CD1c-positive myeloid dendritic cell (primary cell): ENCODE data around the gene CHST8.
A peak's percentile ranks its signal among the peaks of the same experiment; 100 is the strongest.

Experiments
- DNase-seq: peaks from one replicate; pipeline ENCODE4 v3.0.0-alpha.2; 2016; ENCODE audit errors: extremely low spot score

The CHST8 gene

GRCh38 chr19:33766623-33767022 lies 144.9 kb downstream of the CHST8 start:
- DNase-seq: no peak

DNA sequence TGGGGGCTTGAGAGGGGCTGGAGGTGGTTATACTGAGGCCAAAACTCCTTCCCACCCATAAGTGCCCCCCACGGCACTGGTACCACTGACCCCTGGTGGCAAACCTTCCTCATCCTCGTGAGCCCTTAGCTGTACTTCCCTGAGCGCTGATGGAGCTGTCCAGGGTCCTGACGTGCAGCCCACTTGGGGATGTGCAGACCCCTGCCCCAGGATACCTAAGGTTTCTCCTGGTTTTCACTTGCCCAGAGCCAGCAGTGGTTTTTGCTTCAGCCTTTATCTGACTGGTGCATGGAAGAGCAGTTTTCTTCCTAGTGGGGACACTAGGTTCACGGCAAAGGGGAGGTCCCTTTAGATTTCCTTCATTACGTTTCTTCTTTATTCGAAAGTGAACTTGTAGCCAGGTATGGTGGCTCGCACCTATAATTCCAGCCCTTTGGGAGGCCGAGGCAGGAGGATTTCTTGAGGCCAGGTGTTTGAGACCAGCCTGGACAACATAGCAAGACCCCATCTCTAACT lies 146.2 kb downstream of the CHST8 start:
- DNase-seq: no peak

- no peak for DNase-seq
Observed at GRCh38 chr19:33769208-33769607, 147.5 kb downstream of the CHST8 start.

DNA sequence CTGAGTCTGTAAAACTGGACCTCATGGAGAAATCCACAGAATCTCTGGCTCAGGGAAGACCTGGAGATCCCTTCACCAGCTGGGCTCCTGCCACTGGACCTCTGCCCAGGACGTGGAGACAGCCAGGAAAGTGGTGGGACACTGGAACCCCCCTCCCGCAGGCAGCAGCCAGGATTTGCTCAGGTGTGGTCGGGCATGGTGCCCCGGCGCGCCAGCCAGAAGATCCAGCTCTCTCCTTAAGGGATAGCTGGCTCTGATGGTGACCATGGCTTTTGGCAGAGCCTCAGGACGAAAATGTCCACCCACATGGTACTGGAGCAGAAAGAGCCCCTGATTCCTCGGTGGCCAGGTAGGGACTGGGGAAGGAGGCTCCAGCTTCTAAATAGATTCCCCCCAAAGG lies 148.4 kb downstream of the CHST8 start:
- DNase-seq: no peak

DNA sequence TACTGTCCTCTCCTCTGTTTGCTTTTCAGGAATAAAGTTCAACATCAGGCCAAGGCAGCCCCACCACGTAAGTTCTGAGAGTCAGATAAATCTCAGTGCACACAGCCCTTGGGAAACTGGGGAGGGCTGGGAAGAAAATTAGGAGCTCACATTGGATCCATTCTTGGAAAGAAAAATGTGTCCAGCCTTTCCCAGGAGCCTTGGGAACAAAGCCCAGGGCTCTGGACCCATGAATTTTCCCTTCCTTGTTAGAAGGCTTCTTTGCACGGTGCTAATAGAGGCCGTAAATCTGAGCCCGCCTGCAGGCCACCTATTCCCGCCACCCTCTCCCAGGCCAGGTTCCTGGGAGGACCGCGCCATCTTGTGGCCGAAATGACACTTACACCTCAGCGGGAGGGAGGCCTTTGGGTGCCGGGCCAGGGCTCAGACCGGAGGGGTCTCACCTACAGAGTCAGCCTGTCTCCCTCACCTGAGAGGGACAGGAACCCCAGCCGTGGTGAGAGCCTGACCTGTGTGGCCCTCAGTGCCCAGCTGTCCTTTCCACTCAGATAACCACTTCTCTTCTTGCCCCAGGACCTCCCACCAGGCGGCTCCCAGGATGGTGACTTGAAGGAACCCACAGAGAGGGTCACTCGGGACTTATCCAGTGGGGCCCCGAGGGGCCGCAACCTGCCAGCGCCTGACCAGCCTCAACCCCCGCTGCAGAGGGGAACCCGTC lies 149.8 kb downstream of the CHST8 start:
- peak; percentile 74 for DNase-seq

DNA sequence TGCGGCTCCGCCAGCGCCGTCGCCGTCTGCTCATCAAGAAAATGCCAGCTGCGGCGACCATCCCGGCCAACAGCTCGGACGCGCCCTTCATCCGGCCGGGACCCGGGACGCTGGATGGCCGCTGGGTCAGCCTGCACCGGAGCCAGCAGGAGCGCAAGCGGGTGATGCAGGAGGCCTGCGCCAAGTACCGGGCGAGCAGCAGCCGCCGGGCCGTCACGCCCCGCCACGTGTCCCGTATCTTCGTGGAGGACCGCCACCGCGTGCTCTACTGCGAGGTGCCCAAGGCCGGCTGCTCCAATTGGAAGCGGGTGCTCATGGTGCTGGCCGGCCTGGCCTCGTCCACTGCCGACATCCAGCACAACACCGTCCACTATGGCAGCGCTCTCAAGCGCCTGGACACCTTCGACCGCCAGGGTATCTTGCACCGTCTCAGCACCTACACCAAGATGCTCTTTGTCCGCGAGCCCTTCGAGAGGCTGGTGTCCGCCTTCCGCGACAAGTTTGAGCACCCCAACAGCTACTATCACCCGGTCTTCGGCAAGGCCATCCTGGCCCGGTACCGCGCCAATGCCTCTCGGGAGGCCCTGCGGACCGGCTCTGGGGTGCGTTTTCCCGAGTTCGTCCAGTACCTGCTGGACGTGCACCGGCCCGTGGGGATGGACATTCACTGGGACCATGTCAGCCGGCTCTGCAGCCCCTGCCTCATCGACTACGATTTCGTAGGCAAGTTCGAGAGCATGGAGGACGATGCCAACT lies 150.5 kb downstream of the CHST8 start:
- DNase-seq: no peak

GRCh38 chr19:33772858-33773180 lies 151.1 kb downstream of the CHST8 start:
- no peak for DNase-seq

GRCh38 chr19:33773704-33774624 lies 152.2 kb downstream of the CHST8 start:
- no peak for DNase-seq

- DNase-seq: no peak
Observed at GRCh38 chr19:33774751-33775150, 153.0 kb downstream of the CHST8 start.

DNA sequence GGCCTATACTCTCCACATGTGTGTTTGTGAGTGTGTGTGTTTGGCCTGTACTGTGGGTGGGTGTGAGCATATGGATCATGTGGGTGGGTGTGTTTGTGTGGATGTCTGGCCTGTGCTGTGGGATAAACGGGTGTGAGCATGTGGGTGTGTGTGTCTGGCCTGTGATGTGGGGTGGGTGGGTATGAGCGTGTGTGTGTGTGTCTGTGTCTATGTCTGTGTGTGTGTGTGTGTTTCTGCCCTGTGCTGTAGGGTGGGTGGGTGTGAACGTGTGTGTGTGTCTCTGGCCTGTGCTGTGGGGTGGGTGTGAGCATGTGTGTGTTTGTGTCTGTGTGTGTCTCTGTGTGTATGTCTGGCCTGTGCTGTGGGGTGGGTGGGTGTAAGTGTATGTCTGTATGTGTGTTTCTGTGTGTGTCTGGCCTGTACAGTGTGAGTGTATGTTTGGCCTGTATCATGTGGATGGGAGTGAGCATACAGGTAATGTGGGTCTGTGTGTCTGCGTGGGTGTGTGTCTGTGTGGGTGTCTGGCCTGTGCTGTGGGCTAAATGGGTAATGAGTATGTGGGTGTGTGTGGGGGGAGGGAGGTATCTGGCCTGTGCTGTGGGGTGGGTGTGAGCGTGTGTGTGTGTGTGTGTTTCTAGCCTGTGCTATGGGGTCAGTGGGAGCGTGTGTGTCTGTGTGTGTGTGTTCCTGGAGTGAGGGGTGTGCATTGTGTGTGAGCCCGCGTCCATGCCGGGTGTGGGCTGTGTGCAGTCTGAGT lies 154.2 kb downstream of the CHST8 start:
- no peak for DNase-seq

- DNase-seq: no peak
Observed at GRCh38 chr19:33777351-33777750, 155.6 kb downstream of the CHST8 start.

DNA sequence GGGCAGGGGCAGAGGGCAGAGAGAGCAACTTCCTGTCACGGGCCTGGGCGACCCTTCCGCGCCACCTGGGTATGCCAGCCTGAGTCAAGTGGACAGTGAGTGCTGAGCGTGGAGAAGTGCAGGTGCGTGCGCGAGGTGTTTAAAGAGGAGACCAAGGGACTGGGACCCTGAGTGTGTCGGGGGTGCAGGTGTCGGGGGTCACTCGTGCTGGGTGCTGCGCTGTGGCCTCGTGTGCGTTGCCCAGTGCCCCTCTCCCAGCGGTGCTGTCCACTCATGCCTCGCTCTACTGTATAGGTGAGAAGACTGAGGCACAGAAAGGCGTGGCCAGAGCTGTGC lies 156.0 kb downstream of the CHST8 start:
- DNase-seq: no peak

DNA sequence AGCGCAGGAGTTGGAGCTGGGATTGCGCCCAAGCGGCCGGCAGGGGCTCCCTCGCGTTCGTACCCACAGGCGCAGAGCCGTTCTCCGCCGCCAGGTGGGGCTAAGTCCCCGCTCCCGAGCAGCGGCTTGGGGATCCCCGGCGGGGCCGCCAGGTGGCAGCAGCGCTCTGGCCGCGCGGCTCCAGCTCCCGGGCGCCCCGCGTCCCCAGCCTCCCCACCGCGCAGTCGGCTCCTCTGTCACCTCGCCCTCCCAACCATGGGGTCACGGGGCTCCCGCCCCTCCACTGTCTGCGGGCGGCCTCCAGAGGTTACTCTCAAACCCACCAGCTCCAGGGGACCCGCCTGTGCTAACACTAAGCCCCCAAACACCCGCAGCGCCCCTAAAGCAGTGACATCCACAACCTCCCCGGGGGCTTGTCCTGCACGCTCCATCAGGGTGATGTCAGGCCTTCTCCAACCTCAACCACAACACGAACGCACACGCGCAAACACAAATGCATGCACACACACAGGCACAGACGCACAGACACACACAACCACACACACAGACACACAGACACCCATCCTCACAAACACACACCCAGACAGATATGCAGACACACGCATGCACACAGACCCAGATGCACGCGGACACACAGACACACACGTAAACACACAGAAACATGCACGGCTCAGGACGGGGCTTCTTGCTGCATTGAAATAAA lies 156.5 kb downstream of the CHST8 start:
- peak; percentile 94 for DNase-seq

GRCh38 chr19:33779849-33780248 lies 158.1 kb downstream of the CHST8 start:
- DNase-seq: no peak

GRCh38 chr19:33780251-33780650 lies 158.5 kb downstream of the CHST8 start:
- no peak for DNase-seq

DNA sequence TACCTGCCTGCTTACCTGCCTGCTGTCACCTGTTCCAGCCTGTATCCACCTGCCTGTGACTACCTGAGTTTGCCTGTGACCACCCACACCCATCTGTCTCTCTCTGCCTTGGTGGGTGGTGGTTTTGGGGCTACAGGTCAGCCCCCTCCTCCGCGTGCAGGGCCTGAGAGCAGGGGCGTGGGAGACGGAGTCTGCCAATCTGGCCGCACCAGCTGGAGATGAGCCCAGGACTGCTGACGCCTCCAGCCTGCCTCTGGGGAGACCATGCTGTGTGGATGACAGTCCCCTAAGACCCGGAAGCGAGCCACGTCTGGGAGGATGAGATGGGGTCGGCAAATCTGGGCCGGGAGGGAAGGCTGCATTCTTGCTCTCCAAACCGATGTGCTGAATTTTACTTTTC lies 159.0 kb downstream of the CHST8 start:
- no peak for DNase-seq

DNA sequence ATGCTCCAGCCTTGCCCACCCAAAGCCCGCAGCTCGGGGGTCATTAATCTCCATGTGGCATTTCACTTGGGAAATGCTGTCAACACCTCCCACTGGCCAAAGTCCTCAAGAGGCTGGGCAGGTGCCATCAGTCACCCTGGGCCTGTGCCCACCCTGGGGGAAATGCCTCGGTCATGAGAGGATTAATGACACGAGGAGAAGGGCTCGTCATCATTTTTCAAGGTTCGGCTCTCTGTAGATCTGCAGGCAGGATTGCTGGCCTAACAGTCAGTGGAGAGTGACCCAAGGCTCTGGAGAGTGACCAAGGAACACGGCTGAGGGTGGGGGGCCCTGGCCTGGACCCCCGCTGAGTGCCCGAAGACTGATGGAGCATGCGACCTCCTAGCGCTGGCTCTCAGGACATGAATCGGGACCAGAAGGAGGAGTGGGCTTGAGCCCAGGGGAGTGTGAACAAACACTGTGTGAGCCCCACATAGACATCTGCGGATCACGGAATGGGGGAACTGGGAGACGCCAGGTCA lies 159.7 kb downstream of the CHST8 start:
- no peak for DNase-seq

DNA sequence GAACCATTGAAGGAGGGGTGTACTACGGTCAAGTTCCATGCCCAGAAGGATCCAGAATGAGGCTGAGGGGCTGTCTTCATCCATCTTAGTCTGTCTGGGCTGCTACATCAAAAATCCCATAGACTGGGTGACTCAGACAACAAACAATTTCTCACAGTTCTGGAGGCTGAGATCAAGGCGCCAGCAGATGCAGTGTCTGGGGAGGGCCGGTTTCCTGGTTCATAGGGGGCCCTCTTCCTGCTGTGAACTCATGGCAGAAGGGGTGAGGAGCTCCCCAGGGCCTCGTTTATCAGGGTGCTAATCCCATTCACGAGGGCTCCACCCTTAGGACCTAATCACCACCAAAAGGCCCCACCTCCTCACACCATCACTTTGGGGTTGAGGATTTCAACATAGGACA lies 160.2 kb downstream of the CHST8 start:
- DNase-seq: no peak

DNA sequence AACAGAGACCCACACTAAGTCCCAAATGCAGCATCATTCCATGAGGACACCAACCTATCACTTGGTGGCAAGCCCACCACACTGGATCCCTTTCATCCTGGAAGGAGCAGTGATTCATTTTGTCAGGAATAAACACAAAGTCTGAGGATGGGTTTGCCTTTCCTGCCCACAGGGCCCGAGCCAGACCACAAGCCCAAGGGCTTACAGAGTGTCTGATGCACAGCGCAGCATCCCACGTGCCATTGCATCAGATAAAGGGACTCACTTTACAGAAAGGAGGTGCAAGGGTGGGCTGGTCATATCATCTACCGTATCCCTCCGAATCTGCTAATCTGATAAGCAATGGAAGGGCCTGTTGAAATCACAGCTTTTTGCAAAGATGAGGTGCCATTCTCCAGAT lies 162.7 kb downstream of the CHST8 start:
- DNase-seq: no peak

DNA sequence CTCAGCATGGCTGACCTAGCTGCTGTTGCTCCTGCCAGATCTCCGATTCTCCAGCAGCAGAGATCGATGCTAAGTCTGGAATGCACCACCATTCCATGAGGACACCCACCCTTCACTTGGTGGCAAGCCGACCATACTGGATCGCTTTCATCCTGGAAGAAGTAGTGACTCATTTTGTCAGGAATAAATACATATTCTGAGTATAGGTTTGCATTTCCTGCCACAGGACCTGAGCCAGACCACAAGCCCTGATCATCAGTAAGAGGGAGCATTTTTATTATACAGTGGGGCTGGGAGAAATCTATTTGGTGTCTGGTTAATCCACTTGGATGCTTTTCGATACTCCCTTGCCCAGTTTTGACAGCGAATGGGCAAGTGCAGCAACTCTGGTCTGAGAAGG lies 164.0 kb downstream of the CHST8 start:
- no peak for DNase-seq

DNA sequence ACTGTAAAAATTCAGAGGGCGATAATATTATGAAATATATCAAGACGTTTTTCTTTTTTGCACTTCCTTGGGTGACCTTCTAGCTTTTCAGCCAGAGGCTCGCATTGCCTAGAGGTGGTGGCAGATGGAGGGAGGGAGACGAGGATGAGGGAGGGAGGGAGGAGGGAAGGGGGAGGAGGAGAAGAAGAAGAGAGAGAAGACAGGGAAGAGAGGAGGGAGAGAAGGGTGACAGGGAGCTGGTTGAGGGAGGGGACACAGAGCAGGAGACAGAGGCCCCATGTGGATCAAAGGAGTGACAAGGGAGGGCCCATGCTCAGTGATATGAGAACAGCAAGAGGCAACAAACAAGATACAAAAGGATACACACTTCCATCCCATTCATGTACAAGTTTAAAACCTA lies 166.9 kb downstream of the CHST8 start:
- DNase-seq: no peak
